Activated naive CD4-positive, alpha-beta T cell treated with anti-CD3 and anti-CD28 coated beads, Interleukin-2, amount 50 U/mL, for 24 hours (primary cell): ENCODE measurements around the gene CBLB.
A peak's percentile ranks its signal among the peaks of the same experiment; 100 is the strongest.

Source experiments
- H3K27ac Mint-ChIP-seq: one replicate; pipeline ENCODE4 v1.8.0; 2021; ENCODE audit warnings: mild to moderate bottlenecking, mixed read lengths
- H3K27me3 Mint-ChIP-seq: one replicate; pipeline ENCODE4 v1.8.0; 2021; ENCODE audit warnings: mixed read lengths
- H3K36me3 Mint-ChIP-seq: one replicate; pipeline ENCODE4 v1.8.0; 2021; ENCODE audit warnings: mixed read lengths
- H3K4me1 Mint-ChIP-seq: one replicate; pipeline ENCODE4 v1.8.0; 2021; ENCODE audit warnings: mixed read lengths
- H3K4me3 Mint-ChIP-seq: one replicate; pipeline ENCODE4 v1.8.0; 2021; ENCODE audit warnings: mild to moderate bottlenecking, mixed read lengths
- H3K9me3 Mint-ChIP-seq: one replicate; pipeline ENCODE4 v1.8.0; 2021; ENCODE audit warnings: mixed read lengths

Gene CBLB

GRCh38 chr3:105862217-105862616, 6.6 kb downstream of the CBLB start:
- Mint-ChIP-seq H3K4me3 (no peak overlapping the region), H3K4me1 (peaks cover 53% of the 10 kb centered on the region), H3K27me3 (no peaks in the 10 kb centered on the region), H3K9me3 (no peaks in the 10 kb centered on the region), H3K27ac (no peak overlapping the region), H3K36me3 (peaks cover 34% of the 10 kb centered on the region)

- no peak overlapping the region for H3K27ac Mint-ChIP-seq
- no peaks in the 10 kb centered on the region for H3K27me3 Mint-ChIP-seq
Observed at GRCh38 chr3:105860641-105861040, 8.2 kb downstream of the CBLB start.

GRCh38 chr3:105858017-105858416, 10.8 kb downstream of the CBLB start:
- no peaks in the 10 kb centered on the region for H3K9me3 Mint-ChIP-seq

More at GRCh38 chr3:105860641-105861040, 8.2 kb downstream of the CBLB start:
- Mint-ChIP-seq H3K4me1 (peaks cover 51% of the 10 kb centered on the region), H3K36me3 (peaks cover 26% of the 10 kb centered on the region), H3K4me3 (no peak overlapping the region), H3K9me3 (no peaks in the 10 kb centered on the region)

GRCh38 chr3:105857601-105858000, 11.2 kb downstream of the CBLB start:
- peaks cover 59% of the 10 kb centered on the region for H3K4me1 Mint-ChIP-seq
- no peak overlapping the region for H3K27ac Mint-ChIP-seq
- H3K4me3 Mint-ChIP-seq: peak overlapping the region; percentile 1
- H3K36me3 Mint-ChIP-seq: peaks cover 30% of the 10 kb centered on the region
- no peaks in the 10 kb centered on the region for H3K9me3 Mint-ChIP-seq
- no peaks in the 10 kb centered on the region for H3K27me3 Mint-ChIP-seq

More at GRCh38 chr3:105858017-105858416, 10.8 kb downstream of the CBLB start:
- Mint-ChIP-seq H3K27me3 (no peaks in the 10 kb centered on the region), H3K27ac (no peak overlapping the region), H3K4me1 (peaks cover 55% of the 10 kb centered on the region), H3K36me3 (peaks cover 27% of the 10 kb centered on the region), H3K4me3 (peak overlapping the region; percentile 1)

- Mint-ChIP-seq H3K36me3 (peaks cover 33% of the 10 kb centered on the region), H3K4me1 (peaks cover 60% of the 10 kb centered on the region), H3K4me3 (no peak overlapping the region), H3K27me3 (no peaks in the 10 kb centered on the region), H3K27ac (no peak overlapping the region), H3K9me3 (no peaks in the 10 kb centered on the region)
Observed at GRCh38 chr3:105856605-105857004, 12.2 kb downstream of the CBLB start.

GRCh38 chr3:105853801-105854432, 14.9 kb downstream of the CBLB start:
- peaks cover 74% of the 10 kb centered on the region for H3K4me1 Mint-ChIP-seq
- H3K36me3 Mint-ChIP-seq: peaks cover 44% of the 10 kb centered on the region
- H3K9me3 Mint-ChIP-seq: peaks cover 6% of the 10 kb centered on the region
- no peaks in the 10 kb centered on the region for H3K27me3 Mint-ChIP-seq
- H3K27ac Mint-ChIP-seq: no peak overlapping the region
- peak overlapping the region; percentile 7 for H3K4me3 Mint-ChIP-seq

- no peak overlapping the region for H3K27ac Mint-ChIP-seq
- H3K36me3 Mint-ChIP-seq: peaks cover 46% of the 10 kb centered on the region
Observed at GRCh38 chr3:105851582-105851981, 17.2 kb downstream of the CBLB start.

GRCh38 chr3:105851176-105851575, 17.6 kb downstream of the CBLB start:
- Mint-ChIP-seq H3K36me3 (peaks cover 46% of the 10 kb centered on the region), H3K27me3 (no peaks in the 10 kb centered on the region), H3K9me3 (peaks cover 6% of the 10 kb centered on the region), H3K4me3 (no peak overlapping the region), H3K4me1 (peaks cover 84% of the 10 kb centered on the region), H3K27ac (no peak overlapping the region)

More at GRCh38 chr3:105851582-105851981, 17.2 kb downstream of the CBLB start:
- H3K4me1 Mint-ChIP-seq: peaks cover 82% of the 10 kb centered on the region
- H3K9me3 Mint-ChIP-seq: peaks cover 6% of the 10 kb centered on the region
- no peak overlapping the region for H3K4me3 Mint-ChIP-seq
- H3K27me3 Mint-ChIP-seq: no peaks in the 10 kb centered on the region

GRCh38 chr3:105850593-105850992, 18.2 kb downstream of the CBLB start:
- Mint-ChIP-seq H3K4me1 (peaks cover 83% of the 10 kb centered on the region), H3K4me3 (no peak overlapping the region), H3K27ac (peak overlapping the region; percentile 23), H3K36me3 (peaks cover 44% of the 10 kb centered on the region), H3K27me3 (no peaks in the 10 kb centered on the region), H3K9me3 (peaks cover 6% of the 10 kb centered on the region)

GRCh38 chr3:105848821-105849220, 20.0 kb downstream of the CBLB start:
- peaks cover 6% of the 10 kb centered on the region for H3K9me3 Mint-ChIP-seq
- peak overlapping the region; percentile 88 for H3K27ac Mint-ChIP-seq
- peaks cover 38% of the 10 kb centered on the region for H3K36me3 Mint-ChIP-seq
- peaks cover 87% of the 10 kb centered on the region for H3K4me1 Mint-ChIP-seq
- peak overlapping the region; percentile 66 for H3K4me3 Mint-ChIP-seq
- no peaks in the 10 kb centered on the region for H3K27me3 Mint-ChIP-seq

- peak overlapping the region; percentile 32 for H3K4me3 Mint-ChIP-seq
- peaks cover 81% of the 10 kb centered on the region for H3K4me1 Mint-ChIP-seq
- peaks cover 6% of the 10 kb centered on the region for H3K9me3 Mint-ChIP-seq
- H3K27ac Mint-ChIP-seq: peak overlapping the region; percentile 88
- H3K27me3 Mint-ChIP-seq: no peaks in the 10 kb centered on the region
- peaks cover 32% of the 10 kb centered on the region for H3K36me3 Mint-ChIP-seq
Observed at GRCh38 chr3:105847865-105848264, 20.9 kb downstream of the CBLB start.

GRCh38 chr3:105847452-105847851, 21.4 kb downstream of the CBLB start:
- Mint-ChIP-seq H3K27ac (peak overlapping the region; percentile 91), H3K9me3 (peaks cover 6% of the 10 kb centered on the region), H3K36me3 (peaks cover 31% of the 10 kb centered on the region), H3K4me3 (peak overlapping the region; percentile 57), H3K27me3 (no peaks in the 10 kb centered on the region), H3K4me1 (peaks cover 79% of the 10 kb centered on the region)

GRCh38 chr3:105846809-105847208, 22.0 kb downstream of the CBLB start:
- Mint-ChIP-seq H3K36me3 (peaks cover 33% of the 10 kb centered on the region), H3K4me1 (peaks cover 82% of the 10 kb centered on the region), H3K4me3 (peak overlapping the region; percentile 57), H3K9me3 (peaks cover 6% of the 10 kb centered on the region), H3K27ac (peak overlapping the region; percentile 91), H3K27me3 (no peaks in the 10 kb centered on the region)

- peak overlapping the region; percentile 68 for H3K27ac Mint-ChIP-seq
- H3K36me3 Mint-ChIP-seq: peaks cover 29% of the 10 kb centered on the region
- no peaks in the 10 kb centered on the region for H3K9me3 Mint-ChIP-seq
- no peak overlapping the region for H3K4me3 Mint-ChIP-seq
- no peaks in the 10 kb centered on the region for H3K27me3 Mint-ChIP-seq
- H3K4me1 Mint-ChIP-seq: peaks cover 72% of the 10 kb centered on the region
Observed at GRCh38 chr3:105845488-105845887, 23.3 kb downstream of the CBLB start.

- H3K4me3 Mint-ChIP-seq: no peak overlapping the region
- no peaks in the 10 kb centered on the region for H3K9me3 Mint-ChIP-seq
- peaks cover 72% of the 10 kb centered on the region for H3K4me1 Mint-ChIP-seq
- H3K27ac Mint-ChIP-seq: peak overlapping the region; percentile 70
- H3K36me3 Mint-ChIP-seq: peaks cover 31% of the 10 kb centered on the region
- no peaks in the 10 kb centered on the region for H3K27me3 Mint-ChIP-seq
Observed at GRCh38 chr3:105844704-105845103, 24.1 kb downstream of the CBLB start.

GRCh38 chr3:105843994-105844393, 24.8 kb downstream of the CBLB start:
- no peak overlapping the region for H3K4me3 Mint-ChIP-seq
- H3K27me3 Mint-ChIP-seq: no peaks in the 10 kb centered on the region
- peak overlapping the region; percentile 55 for H3K27ac Mint-ChIP-seq
- H3K4me1 Mint-ChIP-seq: peaks cover 72% of the 10 kb centered on the region
- H3K9me3 Mint-ChIP-seq: no peaks in the 10 kb centered on the region
- H3K36me3 Mint-ChIP-seq: peaks cover 30% of the 10 kb centered on the region

- peaks cover 72% of the 10 kb centered on the region for H3K4me1 Mint-ChIP-seq
- H3K9me3 Mint-ChIP-seq: no peaks in the 10 kb centered on the region
- H3K27ac Mint-ChIP-seq: no peak overlapping the region
- peaks cover 34% of the 10 kb centered on the region for H3K36me3 Mint-ChIP-seq
- no peak overlapping the region for H3K4me3 Mint-ChIP-seq
- H3K27me3 Mint-ChIP-seq: no peaks in the 10 kb centered on the region
Observed at GRCh38 chr3:105842943-105843342, 25.9 kb downstream of the CBLB start.
